ENCODE measurements around the gene SRI. TPM values are rescaled to one million over a fixed set of nuclear protein-coding genes. Genes with fewer than 3 reads are reported as not detected.
"Not testable (repeated sequence)": the region's sequence is repeated elsewhere in the genome, so short reads cannot be mapped to it uniquely, and the experiment has no call there.

The SRI gene
- total RNA-seq, 2 donors from 2014 or later: 101 to 194 TPM

DNA sequence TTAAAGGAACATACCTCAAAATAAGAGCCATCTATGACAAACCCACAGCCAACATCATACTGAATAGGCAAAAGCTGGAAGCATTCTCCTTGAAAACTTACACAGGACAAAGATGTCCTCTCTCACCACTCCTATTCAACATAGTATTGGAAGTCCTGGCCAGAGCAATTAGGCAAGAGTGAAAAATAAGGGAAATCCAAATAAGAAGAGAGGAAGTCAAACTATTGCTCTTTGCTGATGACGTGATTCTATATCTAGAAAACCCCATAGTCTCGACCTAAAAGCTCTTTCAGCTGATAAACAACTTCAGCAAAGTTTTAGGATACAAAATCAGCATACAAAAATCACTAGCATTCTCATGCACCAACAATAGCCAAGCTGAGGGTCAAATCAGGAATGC, 60.1 kb downstream of the SRI start:
- not testable (repeated sequence) for DNase-seq (ENCODE audit: low spot score in 2 of 2); H3K27ac Mint-ChIP-seq; ATAC-seq
- Mint-ChIP-seq H3K9me3 (peaks cover 26 to 28% of the 10 kb centered on the region in 2 donors), H3K36me3 (peaks cover 15 to 36% of the 10 kb centered on the region in 2 donors)

DNA sequence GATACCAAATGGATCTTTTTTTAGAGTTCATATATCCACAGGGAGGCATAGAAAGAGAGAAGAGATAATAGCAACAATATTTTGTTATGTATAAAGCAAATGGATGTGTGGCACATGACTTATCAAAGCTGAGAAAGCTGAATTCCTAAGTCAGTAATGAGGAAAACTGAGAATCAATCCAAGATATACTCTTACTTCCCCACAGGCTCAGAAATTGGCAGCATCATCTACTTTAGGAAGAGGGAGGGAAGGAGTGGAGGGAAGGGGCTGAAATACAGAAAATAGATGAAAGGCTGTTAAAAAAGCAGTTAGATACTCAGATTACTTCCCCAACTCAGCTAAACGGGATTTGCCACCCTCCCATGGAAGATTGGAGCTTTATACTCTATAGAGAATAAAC, 63.5 kb downstream of the SRI start:
- peaks cover 22 to 25% of the 10 kb centered on the region in 2 donors for H3K9me3 Mint-ChIP-seq
- no peak for DNase-seq (ENCODE audit: low spot score in 2 of 2)
- ATAC-seq: no peak
- H3K27ac Mint-ChIP-seq: no peak overlapping the region
- peaks cover 15 to 36% of the 10 kb centered on the region in 2 donors for H3K36me3 Mint-ChIP-seq

DNA sequence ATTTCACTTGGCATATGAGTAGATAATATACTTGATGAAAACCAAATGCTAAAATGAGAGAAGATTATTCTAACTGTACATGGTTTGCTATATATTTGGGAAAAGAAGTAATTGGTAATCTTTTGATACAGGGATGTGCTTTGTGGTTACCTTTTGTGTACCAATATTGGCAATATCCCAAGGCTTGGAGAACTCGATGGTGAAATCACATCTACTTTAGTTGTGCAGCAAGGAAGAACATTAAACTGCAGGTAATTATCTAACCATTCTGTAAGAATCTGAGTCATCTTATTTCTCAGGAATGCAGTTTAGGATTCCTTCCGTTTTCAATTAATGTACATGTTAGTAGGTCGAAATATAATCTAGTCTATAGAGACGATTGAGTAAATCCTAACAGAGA, 64.1 kb downstream of the SRI start:
- DNase-seq (ENCODE audit: low spot score in 2 of 2) (no peak), ATAC-seq (no peak)
- peaks cover 22 to 25% of the 10 kb centered on the region in 2 donors for H3K9me3 Mint-ChIP-seq
- H3K27ac Mint-ChIP-seq: no peak overlapping the region
- peaks cover 15 to 36% of the 10 kb centered on the region in 2 donors for H3K36me3 Mint-ChIP-seq

Other genes starting within 250 kb of the SRI start
- gene STEAP4, start 86.9 kb upstream of the SRI start, total RNA-seq: not detected

Measured in activated naive CD4-positive, alpha-beta T cell treated with anti-CD3 and anti-CD28 coated beads, Interleukin-2, amount 50 U/mL, for 72 hours (primary cell).